Loucy (cell line): Measurements from ENCODE around the gene C1QTNF1.

ENCODE experiments used
- CTCF ChIP-seq: fragments of 200-600 bp; sonication (generic); conservative IDR thresholded peaks from 2 replicates; pipeline ENCODE4 v1.5.1; 2014; ENCODE audit warnings: mild to moderate bottlenecking, antibody characterized with exemption, low read length
- EZH2phosphoT487 ChIP-seq: fragments of 200-600 bp; IDR thresholded peaks from 2 replicates; pipeline ENCODE4 v1.6.1; 2018; ENCODE audit warnings: antibody characterized with exemption, mild to moderate bottlenecking, moderate library complexity, borderline replicate concordance

GRCh38 chr17:79087428-79088143 is 63.6 kb downstream of the C1QTNF1 start:
- TF ChIP-seq CTCF, result peak; percentile 83
- no peak for TF ChIP-seq EZH2phosphoT487
